HG02840 (cell line): ENCODE results near the gene TXNDC5.

Experiments
- ATAC-seq: cut with Tn5 transposase; IDR thresholded peaks from one replicate; pipeline ENCODE4 v1.9.1; 2021; ENCODE audit warnings: mild to moderate bottlenecking, moderate library complexity, moderate number of reproducible peaks; ENCODE audit not compliant: unreplicated experiment, low FRiP score

The TXNDC5 gene

DNA sequence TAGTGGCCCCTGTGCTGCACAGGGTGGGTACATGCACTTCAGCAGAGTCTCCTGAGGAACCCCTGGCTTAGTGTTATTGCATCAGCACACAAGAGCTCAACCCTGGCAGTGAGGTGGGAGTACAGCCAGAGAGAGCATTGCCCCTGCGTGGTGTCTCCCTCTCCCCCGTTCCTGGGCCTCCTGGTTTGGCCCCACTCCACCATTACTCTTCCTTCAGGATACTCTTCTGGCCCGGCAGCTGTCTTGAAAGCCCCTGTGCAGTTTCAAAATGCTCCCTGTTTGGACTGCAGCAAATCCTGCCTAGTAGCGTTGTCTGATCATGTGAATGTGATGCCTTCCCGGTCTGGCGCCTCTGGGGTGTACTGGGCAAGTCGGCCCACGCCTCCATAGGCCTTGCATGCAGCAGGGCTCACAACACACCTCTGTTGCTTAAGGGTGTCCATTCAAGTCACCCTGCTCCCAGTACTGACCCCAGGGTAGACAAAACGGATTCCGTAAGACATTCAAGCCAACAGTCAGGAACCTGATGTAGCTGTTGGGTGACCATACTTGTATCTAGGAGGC, 32.1 kb downstream of the TXNDC5 start:
- no peak for ATAC-seq

DNA sequence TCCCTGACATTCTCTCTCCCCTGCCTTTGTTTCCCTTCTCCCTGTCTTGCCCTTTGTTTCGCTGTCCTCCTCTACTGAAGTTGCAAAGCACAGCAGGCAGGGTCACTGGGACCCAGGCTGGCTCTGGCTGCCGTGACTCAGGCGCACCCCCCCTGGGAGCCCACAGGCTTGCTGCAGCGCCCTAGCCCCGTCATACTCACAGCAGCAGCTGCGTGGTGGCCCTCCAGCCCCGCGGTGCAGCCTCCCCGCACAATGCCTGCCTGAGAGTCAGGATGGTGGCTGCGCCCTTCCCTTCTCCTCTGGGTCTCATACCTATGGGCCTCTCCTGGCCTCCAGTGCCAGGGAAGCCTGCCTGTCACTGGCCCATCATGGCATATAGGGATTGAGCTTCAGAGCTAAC, 41.7 kb downstream of the TXNDC5 start:
- no peak for ATAC-seq

DNA sequence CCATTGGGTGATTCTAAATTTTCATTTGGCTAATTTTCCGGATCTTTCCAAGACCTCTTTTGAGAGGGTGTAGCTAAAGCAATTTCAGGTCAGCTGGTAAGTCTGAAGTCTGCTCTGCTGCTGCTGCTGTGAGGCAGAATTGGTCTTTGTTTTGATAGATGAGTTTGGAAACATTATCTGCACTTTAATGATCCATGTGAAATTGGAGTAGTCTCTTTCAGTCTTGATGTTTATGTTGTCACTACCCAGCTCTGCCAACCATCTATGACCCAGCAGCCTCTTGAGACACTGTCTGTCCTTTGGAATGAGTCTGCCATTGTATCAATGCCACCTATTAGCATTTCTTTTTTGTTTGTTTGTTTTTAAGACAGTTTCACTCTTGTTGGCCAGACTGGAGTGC, 44.1 kb downstream of the TXNDC5 start:
- no peak for ATAC-seq

DNA sequence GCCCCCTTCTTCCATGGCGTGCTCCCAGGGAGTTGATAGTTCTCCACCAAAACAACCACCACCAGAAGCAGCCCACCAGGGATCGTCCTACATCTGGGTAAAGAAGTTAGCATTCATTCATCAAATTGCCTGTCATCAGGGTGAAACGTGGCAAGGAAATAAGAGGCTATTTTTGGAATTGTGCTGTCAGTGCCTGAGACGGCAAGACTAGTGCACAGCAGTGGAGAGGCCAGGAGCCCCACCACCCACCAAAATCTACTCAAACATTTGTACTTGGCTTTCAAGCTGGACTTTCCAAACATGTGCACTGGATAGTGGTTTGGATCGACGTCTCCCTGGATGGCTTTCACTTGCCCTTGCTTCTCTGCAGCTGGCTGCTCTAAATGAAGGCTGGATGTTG, 44.8 kb downstream of the TXNDC5 start:
- no peak for ATAC-seq

DNA sequence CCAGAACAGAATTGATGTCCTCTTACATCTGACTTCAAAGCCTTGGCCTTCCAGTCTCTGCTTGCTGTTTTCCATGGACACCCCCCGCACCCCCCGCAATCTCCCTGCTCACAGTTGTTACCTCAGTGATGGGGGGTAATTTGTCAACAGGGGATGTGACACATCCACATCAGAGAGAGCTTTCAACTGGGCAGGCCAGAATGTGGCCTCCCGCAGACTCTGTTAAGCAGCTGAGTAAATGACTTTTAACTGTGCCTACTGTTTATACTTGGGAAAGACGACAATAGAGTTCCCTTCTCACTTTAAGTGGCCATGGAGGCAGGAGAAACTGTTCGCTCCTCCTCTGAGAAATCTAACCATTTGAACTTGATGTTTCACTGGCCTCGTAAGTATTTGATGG, 51.0 kb downstream of the TXNDC5 start:
- ATAC-seq: no peak

DNA sequence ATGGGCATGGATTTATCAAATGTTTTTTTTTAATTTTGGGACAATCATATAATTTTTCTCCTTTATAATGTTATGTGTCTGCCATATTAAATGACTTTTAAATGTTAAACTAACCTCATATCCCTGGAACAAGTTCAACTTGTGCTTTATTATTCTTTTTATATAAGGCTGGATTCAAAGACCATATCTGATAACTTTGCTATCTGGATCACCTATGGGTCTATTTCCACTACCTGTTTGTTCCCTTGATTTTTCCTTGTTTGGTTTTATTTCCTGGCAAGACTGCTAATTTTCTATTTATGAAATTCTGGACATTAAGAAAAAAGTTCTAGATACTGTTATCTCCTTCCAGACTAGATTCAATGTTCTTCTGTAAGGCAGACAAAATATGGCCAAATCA, 58.8 kb downstream of the TXNDC5 start:
- ATAC-seq: no peak

DNA sequence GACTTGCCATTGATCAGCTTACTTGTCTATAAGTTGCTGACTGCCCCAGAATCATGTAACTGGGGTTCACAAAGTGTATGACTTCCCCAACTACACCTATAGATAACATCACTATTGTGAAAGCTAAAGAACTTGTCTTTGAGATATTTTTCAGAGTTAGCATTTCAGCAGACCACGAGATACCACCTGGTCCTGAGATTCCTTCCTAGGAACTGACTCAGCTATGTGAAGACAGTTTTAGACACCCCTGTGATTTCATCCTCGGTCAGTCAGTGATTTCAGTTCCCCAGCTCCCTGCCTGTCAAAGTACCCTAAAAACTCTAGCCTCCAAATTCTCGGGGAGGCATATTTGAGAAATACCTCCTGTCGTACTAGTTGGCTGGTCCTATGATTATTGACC, 62.4 kb downstream of the TXNDC5 start:
- ATAC-seq: no peak

DNA sequence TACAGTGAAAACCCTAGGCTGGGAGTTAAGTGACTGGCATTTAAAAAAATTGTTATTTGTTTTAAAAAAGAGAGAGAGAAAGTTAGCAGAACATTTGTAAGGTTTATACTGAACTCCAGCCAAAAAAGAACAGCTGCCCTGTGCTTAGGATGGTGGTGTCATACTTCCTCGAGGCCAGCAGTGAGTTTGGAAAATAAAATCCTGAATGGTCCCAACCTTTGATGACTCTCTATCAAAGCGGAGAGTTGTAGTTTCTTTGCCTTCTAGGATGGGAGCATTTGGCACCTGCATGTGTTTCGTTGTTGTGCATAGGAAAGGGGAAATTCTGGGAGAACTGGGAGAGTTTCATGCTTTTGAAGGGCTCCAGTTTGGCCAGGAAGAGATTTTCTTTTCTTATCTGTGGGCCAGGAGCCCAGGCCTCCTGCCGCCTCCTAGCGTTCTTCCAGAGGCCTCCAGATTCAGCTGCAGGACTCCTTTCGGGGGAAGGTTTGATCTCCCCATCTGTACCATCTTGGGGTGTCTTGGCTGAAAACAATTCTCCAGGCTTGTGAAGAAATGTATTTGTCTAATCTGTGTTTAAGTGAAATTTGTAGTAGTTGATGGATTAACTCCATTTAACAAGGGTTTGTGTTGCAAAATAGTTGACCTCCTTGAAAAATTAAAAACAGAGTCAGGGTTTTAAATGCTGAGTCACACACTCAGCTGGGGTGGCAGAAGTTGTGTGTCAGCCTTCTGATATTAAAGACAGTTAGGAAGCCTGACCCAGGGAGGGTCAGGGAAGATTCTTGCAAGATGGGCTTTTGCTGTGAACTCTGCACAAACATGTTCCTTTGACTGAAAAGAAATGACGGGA, 63.4 kb downstream of the TXNDC5 start:
- ATAC-seq: no peak

DNA sequence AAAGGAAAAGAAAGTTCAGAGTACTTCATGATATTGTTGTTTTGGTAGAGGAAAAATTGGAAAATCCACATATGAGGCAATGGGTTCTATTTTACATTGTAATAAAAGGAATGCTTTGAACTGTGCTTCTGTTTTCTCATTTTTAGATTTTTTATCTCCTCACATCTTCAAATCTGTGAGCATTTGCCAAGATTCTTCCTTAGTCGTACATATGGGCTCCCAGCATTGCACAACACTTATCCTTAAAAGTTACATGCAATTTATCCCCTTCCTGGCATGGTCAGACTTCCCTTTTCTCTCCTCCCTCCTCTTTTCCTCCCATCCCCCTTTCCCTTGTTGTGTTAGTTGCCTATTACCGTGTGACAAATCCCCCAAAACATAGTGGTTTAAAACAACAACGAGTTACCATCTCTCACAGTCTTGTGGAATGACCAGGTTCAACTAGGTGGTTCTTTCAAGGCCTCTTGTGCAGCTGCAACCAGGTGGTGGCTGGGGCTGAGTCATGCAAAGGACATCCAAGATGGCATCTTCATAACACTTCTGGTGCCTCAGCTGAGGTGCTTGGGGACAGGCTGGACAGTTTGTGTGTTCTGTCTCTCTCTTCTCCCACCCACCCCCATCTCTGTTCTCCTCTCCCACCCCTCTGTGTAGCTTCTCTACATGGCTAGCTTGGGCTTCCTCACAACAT, 68.7 kb downstream of the TXNDC5 start:
- no peak for ATAC-seq

DNA sequence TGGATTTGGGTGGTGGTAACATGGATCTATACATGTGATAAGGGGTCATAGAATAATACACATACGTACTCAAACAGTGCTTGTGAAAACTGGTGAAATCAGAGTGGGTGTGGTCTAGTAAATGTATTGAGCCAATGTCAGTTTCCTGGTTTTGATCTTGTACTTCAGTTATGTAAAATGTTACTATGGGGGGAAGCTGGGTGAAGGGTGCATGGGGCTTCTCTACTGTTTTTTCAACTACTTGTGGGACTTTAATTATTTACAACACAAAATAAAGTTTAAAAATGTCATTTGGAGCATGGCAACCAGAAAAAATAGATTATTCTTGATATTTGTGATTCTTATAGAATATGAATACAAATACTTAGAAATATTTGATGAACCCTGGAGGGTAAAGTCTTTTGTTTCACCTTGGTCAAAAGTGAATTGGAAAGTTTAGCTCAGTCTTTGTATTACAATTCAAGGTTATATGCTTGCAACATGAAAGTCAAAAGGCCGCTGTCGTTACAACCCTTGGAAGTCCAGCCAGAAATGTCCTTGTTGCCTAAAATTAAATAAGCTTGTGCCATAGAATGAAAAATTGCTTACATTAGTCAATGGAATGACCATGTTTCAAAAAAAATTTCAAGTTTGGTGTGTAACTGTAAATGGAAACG, 74.1 kb downstream of the TXNDC5 start:
- ATAC-seq: no peak

DNA sequence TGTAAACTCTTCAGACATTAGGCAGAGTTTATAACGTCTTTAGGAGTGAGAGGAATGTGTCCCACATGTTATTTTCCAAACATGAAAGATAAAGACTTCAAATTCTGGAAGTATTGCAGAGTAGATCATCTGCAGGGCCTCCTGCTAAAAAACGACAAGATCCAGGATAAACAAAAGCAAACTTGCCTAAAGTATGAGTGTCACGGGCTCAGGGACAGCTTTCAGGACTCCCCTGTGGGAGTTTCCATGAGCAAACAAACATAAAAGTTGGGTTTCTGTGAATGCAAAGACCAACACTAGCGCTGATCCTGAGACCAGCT, 76.9 kb downstream of the TXNDC5 start:
- no peak for ATAC-seq

DNA sequence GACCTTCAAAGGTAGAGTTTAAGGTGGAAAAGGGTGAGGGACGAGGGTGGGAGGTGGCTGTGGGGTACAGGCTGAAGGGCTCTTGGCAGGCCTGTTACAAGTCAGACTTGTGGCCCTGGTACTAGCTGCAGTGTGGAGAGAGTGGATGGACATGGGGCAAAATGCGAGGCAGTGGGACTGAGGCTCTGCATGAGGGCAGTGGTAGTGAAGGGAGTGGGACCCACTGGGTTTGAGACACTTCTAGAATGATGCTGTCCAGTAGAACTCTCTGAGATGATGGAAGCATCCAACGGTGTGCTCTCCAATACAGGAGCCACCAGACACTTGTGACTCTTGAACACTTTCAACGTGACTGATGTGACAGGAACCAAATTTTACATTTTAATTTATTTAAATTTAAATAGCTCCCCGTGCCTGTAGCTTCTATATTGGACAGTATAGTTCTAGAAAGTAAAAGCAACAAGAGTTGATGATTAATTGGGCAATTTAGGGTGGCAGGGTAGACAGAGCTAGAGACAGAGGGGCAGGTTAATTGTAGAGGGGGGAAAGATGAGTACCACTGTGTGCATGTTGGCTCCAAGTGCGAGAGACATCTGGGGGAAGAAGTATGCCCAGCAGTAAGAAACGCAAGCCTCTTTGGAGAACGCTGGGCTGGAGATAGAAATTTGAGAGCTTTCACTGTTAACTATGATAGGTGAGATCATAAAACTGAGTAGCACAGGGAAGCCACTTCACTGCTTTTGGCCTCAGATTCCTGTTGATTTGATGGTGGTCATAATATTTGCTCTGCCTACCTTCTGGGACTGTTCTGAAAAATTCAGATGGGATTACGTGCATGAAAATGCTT, 77.5 kb downstream of the TXNDC5 start:
- ATAC-seq: no peak
